GM19193 (cell line): Measurements from ENCODE around the gene RNF114.

Experiments used
- POLR2A ChIP-seq: IDR thresholded peaks from 4 replicates; pipeline ENCODE4 v1.6.1; 2011; ENCODE audit not compliant: insufficient read depth, insufficient read length; ENCODE audit errors: extremely low read depth

The RNF114 gene

GRCh38 chr20:49995586-49995985, 59.4 kb downstream of the RNF114 start:
- no peak for TF ChIP-seq POLR2A

- TF ChIP-seq POLR2A: no peak
Observed at GRCh38 chr20:49999329-49999728, 63.1 kb downstream of the RNF114 start.

GRCh38 chr20:50001784-50002311, 65.7 kb downstream of the RNF114 start:
- no peak for TF ChIP-seq POLR2A

- no peak for TF ChIP-seq POLR2A
Observed at GRCh38 chr20:50003253-50003656, 67.1 kb downstream of the RNF114 start.
